ENCODE measurements around the gene S100A8. TPM values are rescaled to one million over a fixed set of nuclear protein-coding genes. Genes with fewer than 3 reads are reported as not detected.

Gene S100A8
- polyA plus RNA-seq, 3 donors = 4,193 to 30,135 (median 27,689) TPM

DNA sequence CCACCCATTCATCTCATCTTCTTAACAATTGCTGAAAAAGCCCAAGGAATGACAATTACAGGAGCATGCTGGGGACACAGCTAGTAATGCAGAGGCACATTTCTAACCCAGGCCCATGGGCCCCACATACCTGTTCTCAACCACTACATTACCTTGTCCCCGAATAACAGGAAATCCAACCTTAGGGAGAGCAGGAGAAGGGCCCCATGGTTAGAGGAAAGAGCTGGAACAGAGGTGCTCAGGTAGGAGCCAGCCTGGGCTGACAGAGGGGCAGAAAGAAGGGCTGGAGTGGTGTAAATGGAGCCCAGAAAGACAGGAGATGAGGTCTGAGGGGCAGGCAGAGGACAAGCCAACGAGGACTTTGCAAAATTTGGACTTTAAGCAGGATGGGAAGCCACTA, 11.4 kb upstream of the S100A8 start:
- Histone ChIP-seq H3K4me1 (ENCODE audit: control insufficient read depth in 1 of 2, insufficient read depth in 2 of 2, low read length in 2 of 2) (peaks cover 65 to 67% of the 10 kb centered on the region in 2 donors), H3K9ac (ENCODE audit: insufficient read depth, low read length, poor library complexity, severe bottlenecking) (no peak overlapping the region), H2AFZ (ENCODE audit: insufficient read depth, low read depth, low read length, poor library complexity, severe bottlenecking) (no peak overlapping the region), H3K9me3 (replicated peaks in 1 of 2; ENCODE audit: control insufficient read depth in 1 of 2, insufficient read depth in 1 of 2, low read length in 2 of 2) (no peaks in the 10 kb centered on the region), H3K4me3 (replicated peaks in 1 of 3; ENCODE audit: low read depth in 2 of 3, low read length in 3 of 3) (peak overlapping the region in 1 of 3 experiments; percentile 13), H3K79me2 (ENCODE audit: insufficient read depth, low read length) (peaks cover 11% of the 10 kb centered on the region), H3K36me3 (replicated peaks in 1 of 2; ENCODE audit: control insufficient read depth in 1 of 2, insufficient read depth in 2 of 2, low read length in 2 of 2) (no peaks in the 10 kb centered on the region), H3K27me3 (ENCODE audit: control insufficient read depth in 2 of 2, insufficient read depth in 2 of 2, low read length in 2 of 2) (no peaks in the 10 kb centered on the region), H4K20me1 (ENCODE audit: insufficient read depth, low read length) (no peaks in the 10 kb centered on the region), H3K4me2 (replicated peaks; ENCODE audit: extremely low read depth, low read length, poor library complexity, severe bottlenecking) (no peak overlapping the region), H3K27ac (ENCODE audit: low read depth in 1 of 2, low read length in 2 of 2) (peak overlapping the region in 1 of 2 donors; percentile 16)
- Mint-ChIP-seq H3K4me1 (peaks cover 65% of the 10 kb centered on the region), H3K36me3 (peaks cover 0 to 5% of the 10 kb centered on the region in 2 donors), H3K4me3 (no peak overlapping the region), H3K9me3 (peaks cover 0 to 3% (median 2%) of the 10 kb centered on the region in 7 donors), H3K27me3 (ENCODE audit: low read depth in 3 of 3) (peaks cover 5 to 17% (median 9%) of the 10 kb centered on the region in 3 donors), H3K27ac (peak overlapping the region in 2 of 7 donors; percentile 17 to 27)
- DNase-seq = no peak
- TF ChIP-seq CTCF (IDR thresholded peaks at IDR 0.05) = no peak
- intact Hi-C loops (cut with micrococcal nuclease) = loop anchor here in 1 of 2 donors (5.0 kb wide), 1 partner anchor 95 kb away; no protein-coding TSS in a partner anchor
- WGBS (ENCODE audit: insufficient coverage) = 88% methylated on average over 1 of the region's 2 CpGs

- DNase-seq = no peak
- H3K27me3 ChIP-seq (ENCODE audit: control insufficient read depth in 2 of 2, insufficient read depth in 2 of 2, low read length in 2 of 2) = no peaks in the 10 kb centered on the region
- TF ChIP-seq CTCF (IDR thresholded peaks at IDR 0.05) = no peak
- Mint-ChIP-seq H3K9me3 (peaks cover 0 to 3% (median 2%) of the 10 kb centered on the region in 7 donors), H3K4me3 (no peak overlapping the region), H3K27ac (no peak overlapping the region), H3K27me3 (ENCODE audit: low read depth in 3 of 3) (peaks cover 2 to 9% (median 4%) of the 10 kb centered on the region in 3 donors), H3K4me1 (peaks cover 73% of the 10 kb centered on the region), H3K36me3 (peaks cover 0 to 5% of the 10 kb centered on the region in 2 donors)
- H3K9me3 ChIP-seq (replicated peaks in 1 of 2; ENCODE audit: control insufficient read depth in 1 of 2, insufficient read depth in 1 of 2, low read length in 2 of 2) = no peaks in the 10 kb centered on the region
- H3K4me2 ChIP-seq (replicated peaks; ENCODE audit: extremely low read depth, low read length, poor library complexity, severe bottlenecking) = no peak overlapping the region
- H4K20me1 ChIP-seq (ENCODE audit: insufficient read depth, low read length) = no peaks in the 10 kb centered on the region
- peaks cover 72 to 75% of the 10 kb centered on the region in 2 donors for H3K4me1 ChIP-seq (ENCODE audit: control insufficient read depth in 1 of 2, insufficient read depth in 2 of 2, low read length in 2 of 2)
- H3K36me3 ChIP-seq (replicated peaks in 1 of 2; ENCODE audit: control insufficient read depth in 1 of 2, insufficient read depth in 2 of 2, low read length in 2 of 2) = no peaks in the 10 kb centered on the region
- H3K27ac ChIP-seq (ENCODE audit: low read depth in 1 of 2, low read length in 2 of 2) = no peak overlapping the region
- no peak overlapping the region for H3K9ac ChIP-seq (ENCODE audit: insufficient read depth, low read length, poor library complexity, severe bottlenecking)
- H3K4me3 ChIP-seq (replicated peaks in 1 of 3; ENCODE audit: low read depth in 2 of 3, low read length in 3 of 3) = no peak overlapping the region
- peaks cover 11% of the 10 kb centered on the region for H3K79me2 ChIP-seq (ENCODE audit: insufficient read depth, low read length)
- intact Hi-C loops (cut with micrococcal nuclease) = loop anchor here in 1 of 2 donors (5.0 kb wide), 1 partner anchor 96 kb away; no protein-coding TSS in a partner anchor
- 100% methylated on average over 2 of the region's 9 CpGs for WGBS (ENCODE audit: insufficient coverage)
- no peak overlapping the region for H2AFZ ChIP-seq (ENCODE audit: insufficient read depth, low read depth, low read length, poor library complexity, severe bottlenecking)
Observed at GRCh38 chr1:153401461-153401860, 10.6 kb upstream of the S100A8 start.

Data from CD14-positive monocyte (primary cell).